Neural cell (in vitro differentiated cells): Measurements from ENCODE around the gene MXRA8.

ENCODE experiments used
- EP300 ChIP-seq: fragments of 450-650 bp; conservative IDR thresholded peaks from 2 replicates; pipeline ENCODE4 v1.6.1; 2014; ENCODE audit warnings: antibody characterized with exemption, mild to moderate bottlenecking, moderate library complexity; ENCODE audit not compliant: poor library complexity, severe bottlenecking
- EZH2 ChIP-seq: fragments of 200-600, 300-800 bp; shearing (Covaris generic), sonication (generic); IDR thresholded peaks from 2 replicates; pipeline ENCODE4 v1.6.1; 2014; ENCODE audit warnings: antibody characterized with exemption, low read length, borderline replicate concordance, mild to moderate bottlenecking; ENCODE audit not compliant: insufficient read depth, poor library complexity, severe bottlenecking
- MXI1 ChIP-seq: fragments of 450-650 bp; conservative IDR thresholded peaks from 2 replicates; pipeline ENCODE4 v1.6.1; 2014; ENCODE audit warnings: antibody characterized with exemption, mild to moderate bottlenecking; ENCODE audit not compliant: poor library complexity, severe bottlenecking
- POLR2AphosphoS5 ChIP-seq: IDR thresholded peaks from 2 replicates; pipeline ENCODE4 v1.6.1; 2012
- RAD21 ChIP-seq: fragments of 450-650 bp; conservative IDR thresholded peaks from 2 replicates; pipeline ENCODE4 v1.6.1; 2014; ENCODE audit warnings: antibody characterized with exemption, mild to moderate bottlenecking, moderate library complexity
- SMC3 ChIP-seq: fragments of 450-650 bp; conservative IDR thresholded peaks from 2 replicates; pipeline ENCODE4 v1.6.1; 2014; ENCODE audit warnings: antibody characterized with exemption, mild to moderate bottlenecking, moderate library complexity; ENCODE audit not compliant: poor library complexity
- TAF1 ChIP-seq: IDR thresholded peaks from 2 replicates; pipeline ENCODE4 v1.6.1; 2012; ENCODE audit warnings: low read depth
- TF ChIP-seq, protein P1 (sequence below): fragments of 450-650 bp; IDR thresholded peaks from 2 replicates; pipeline ENCODE4 v1.5.1; 2014; ENCODE audit warnings: antibody characterized with exemption, mild to moderate bottlenecking, moderate library complexity; ENCODE audit not compliant: poor library complexity, severe bottlenecking
- TF ChIP-seq, protein P2 (sequence below): IDR thresholded peaks from 2 replicates; pipeline ENCODE4 v1.6.1; 2012; ENCODE audit warnings: borderline replicate concordance

DNA sequence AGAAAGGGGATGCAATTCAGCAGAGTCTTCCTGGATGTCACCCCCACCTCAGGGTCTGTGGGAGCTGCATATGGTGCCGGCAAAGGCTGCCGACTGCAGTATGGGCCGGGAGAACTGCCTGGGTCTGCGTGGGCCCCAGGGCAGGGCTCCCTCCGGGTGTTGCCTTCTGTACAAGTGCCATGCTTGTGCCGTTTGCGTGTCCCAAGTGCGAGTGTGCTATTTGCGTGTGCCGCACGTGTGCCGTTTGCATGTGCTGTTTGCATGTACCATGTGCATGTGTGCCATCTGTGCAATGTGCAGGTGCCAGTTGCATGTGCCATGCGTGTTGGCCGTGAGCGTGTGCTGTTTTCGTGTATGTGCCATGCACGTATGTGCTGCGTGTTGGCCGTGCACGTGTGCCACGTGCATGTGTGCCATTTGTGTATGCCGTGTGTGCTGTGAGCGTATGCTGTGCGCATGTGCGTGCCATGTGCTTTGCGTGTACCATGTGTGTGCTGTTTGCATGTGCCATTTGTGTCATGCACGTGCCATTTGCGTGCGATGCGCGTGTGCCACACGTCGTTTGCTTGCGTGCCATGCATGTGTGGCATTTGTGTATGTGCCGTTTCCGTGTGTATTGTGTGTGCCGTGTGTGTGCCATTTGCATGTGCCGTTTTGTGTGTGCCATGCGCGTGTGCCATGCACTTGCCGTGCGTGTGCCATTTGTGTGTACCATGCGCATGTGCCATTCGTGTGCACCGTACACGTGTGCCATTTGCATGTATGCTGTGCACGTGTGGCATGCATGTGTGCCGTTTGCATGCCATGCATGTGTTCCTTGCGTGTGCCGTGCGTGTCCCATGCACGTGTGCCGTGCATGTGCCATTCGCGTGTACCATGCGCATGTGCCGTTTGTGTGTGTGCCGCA lies 28.8 kb downstream of the MXRA8 start:
- TF ChIP-seq, protein P1, sequence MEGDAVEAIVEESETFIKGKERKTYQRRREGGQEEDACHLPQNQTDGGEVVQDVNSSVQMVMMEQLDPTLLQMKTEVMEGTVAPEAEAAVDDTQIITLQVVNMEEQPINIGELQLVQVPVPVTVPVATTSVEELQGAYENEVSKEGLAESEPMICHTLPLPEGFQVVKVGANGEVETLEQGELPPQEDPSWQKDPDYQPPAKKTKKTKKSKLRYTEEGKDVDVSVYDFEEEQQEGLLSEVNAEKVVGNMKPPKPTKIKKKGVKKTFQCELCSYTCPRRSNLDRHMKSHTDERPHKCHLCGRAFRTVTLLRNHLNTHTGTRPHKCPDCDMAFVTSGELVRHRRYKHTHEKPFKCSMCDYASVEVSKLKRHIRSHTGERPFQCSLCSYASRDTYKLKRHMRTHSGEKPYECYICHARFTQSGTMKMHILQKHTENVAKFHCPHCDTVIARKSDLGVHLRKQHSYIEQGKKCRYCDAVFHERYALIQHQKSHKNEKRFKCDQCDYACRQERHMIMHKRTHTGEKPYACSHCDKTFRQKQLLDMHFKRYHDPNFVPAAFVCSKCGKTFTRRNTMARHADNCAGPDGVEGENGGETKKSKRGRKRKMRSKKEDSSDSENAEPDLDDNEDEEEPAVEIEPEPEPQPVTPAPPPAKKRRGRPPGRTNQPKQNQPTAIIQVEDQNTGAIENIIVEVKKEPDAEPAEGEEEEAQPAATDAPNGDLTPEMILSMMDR = no peak
- TF ChIP-seq SMC3 (no peak), RAD21 (no peak), POLR2AphosphoS5 (peak; percentile 39), EP300 (no peak), MXI1 (no peak), EZH2 (no peak), TAF1 (no peak)
- TF ChIP-seq, protein P2, sequence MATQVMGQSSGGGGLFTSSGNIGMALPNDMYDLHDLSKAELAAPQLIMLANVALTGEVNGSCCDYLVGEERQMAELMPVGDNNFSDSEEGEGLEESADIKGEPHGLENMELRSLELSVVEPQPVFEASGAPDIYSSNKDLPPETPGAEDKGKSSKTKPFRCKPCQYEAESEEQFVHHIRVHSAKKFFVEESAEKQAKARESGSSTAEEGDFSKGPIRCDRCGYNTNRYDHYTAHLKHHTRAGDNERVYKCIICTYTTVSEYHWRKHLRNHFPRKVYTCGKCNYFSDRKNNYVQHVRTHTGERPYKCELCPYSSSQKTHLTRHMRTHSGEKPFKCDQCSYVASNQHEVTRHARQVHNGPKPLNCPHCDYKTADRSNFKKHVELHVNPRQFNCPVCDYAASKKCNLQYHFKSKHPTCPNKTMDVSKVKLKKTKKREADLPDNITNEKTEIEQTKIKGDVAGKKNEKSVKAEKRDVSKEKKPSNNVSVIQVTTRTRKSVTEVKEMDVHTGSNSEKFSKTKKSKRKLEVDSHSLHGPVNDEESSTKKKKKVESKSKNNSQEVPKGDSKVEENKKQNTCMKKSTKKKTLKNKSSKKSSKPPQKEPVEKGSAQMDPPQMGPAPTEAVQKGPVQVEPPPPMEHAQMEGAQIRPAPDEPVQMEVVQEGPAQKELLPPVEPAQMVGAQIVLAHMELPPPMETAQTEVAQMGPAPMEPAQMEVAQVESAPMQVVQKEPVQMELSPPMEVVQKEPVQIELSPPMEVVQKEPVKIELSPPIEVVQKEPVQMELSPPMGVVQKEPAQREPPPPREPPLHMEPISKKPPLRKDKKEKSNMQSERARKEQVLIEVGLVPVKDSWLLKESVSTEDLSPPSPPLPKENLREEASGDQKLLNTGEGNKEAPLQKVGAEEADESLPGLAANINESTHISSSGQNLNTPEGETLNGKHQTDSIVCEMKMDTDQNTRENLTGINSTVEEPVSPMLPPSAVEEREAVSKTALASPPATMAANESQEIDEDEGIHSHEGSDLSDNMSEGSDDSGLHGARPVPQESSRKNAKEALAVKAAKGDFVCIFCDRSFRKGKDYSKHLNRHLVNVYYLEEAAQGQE = no peak
